T-helper 1 cell treated with Interleukin-12 subunit alpha and Interleukin-12 subunit beta and Interleukin-4 antibody, amounts not matched to agents 30 ng/mL and 1 ng/mL, for 36 hours (primary cell): Measurements from ENCODE around the gene CREBBP. TPM values are rescaled to one million over a fixed set of nuclear protein-coding genes. Genes with fewer than 3 reads are reported as not detected.

Source experiments
- intact Hi-C: fragments of 100-400 bp; cut with micrococcal nuclease; formaldehyde crosslinking; loops from one replicate; pipeline ENCODE4 v1.15.1; 2024
- total RNA-seq: library from RNA; stranded (reverse); gene quantifications from 2 replicates; pipeline ENCODE4 v1.2.3, GENCODE V29; 2022

The CREBBP gene
- total RNA-seq, 1 donor from 2014 or later, result 82.1 TPM

DNA sequence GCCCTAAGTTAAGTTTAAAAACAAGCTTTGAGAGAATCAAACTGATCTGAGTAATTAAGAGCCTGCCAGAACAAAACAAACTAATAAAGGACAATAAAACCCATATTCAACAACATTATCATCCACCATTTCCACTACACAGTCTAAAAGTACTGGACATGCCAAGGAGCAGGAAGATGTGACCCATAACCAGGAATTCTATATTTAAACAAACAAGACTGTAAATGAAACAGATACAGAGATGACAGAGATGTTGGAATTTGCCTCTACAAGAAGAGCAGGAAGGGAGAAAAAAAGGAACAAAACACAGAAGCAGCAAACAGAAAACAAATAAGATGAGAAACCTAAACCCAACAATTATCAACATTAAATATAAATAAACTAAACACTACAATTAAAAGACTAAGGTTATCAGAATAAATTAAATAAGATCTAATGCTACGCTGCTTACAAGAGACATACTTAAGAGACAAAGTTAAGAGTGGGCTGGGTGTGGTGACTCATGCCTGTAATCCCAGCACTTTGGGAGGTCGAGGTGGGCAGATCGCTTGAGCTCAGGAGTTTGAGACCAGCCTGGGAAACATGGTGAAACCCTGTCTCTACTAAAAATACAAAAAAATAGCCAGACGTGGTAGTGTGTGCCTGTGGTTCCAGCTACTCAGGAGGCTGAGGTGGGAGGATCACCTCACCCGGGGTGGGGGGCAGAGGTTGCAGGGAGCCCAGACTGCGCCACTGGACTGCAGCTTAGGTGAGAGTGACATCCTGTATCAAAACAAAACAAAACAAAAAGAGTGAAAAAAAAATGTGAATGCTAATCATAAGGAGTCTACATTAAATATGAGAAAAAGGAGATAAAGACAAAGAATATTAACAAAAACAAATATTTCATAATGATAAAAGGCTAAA, 50.6 kb downstream of the CREBBP start:
- intact Hi-C loops, result no loop called here

DNA sequence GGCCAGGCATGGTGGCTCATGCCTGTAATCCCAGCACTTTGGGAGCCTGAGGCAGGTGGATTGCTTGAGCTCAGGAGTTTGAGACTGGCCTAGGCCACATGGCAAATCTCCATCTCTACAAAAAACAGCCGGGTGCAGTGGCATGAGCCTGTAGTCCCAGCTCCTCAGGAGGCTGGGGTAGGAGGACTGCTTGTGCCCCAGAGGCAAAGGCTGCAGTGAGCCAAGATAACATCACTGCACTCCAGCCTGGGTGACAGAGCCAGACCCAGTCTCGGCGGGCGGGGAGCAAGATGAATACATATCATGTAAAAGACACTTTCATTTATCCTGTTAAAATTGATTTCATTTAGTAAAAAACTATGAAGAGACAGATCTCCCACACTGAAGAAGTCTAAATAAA, 54.6 kb downstream of the CREBBP start:
- intact Hi-C loops, result no loop called here

DNA sequence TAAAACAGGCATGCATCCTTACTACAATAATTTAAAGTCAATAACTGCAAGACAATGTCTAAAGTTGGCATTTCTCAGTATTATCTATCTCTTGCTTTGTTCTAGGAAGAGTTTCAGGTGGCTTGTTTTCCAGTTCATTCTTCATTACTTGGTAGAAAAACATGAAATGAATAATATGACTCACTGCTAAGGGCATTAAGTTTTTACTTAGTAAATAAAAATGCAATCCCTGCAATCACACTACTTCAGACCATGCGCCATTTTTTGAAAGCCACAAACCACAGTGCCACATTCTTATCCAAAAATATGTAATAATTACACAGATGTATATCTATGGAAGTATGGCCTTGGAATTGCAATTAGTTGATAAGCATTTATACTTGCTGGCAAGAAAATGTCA, 55.4 kb downstream of the CREBBP start:
- intact Hi-C loops, result no loop called here

DNA sequence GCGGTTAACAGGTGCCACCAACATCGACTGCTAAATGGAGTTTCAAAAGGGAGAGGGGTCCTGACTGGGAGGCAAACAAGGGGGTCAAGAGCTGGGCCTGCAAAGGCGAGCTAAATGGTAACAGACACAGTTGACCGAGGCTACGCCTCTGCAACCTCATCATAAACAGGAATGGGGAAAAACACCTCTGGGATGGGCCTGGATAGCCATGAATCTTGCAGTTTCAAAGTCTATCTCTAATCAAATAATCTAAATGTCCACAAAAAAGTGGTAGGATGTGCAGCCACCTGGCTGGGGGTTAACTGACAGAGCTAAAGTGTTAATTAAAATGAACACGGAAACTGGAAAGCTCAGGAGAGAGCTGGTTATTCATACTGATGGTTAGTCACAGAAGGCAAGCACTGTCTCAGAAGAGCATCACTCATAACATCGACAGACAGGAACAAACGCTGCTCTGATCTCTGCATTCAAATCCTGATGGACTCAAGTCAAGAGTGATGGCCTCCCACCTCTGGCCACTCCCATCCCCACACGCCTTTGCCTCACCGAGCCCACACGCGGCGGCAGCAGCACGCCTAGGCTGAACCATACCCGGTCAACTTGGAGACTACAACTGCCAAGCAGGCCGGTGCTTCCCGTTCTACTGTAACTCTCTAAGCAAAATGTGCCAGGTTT, 56.3 kb downstream of the CREBBP start:
- intact Hi-C loops, result loop anchor here (5.0 kb wide), 1 partner anchor 37 kb away; no protein-coding TSS in a partner anchor

DNA sequence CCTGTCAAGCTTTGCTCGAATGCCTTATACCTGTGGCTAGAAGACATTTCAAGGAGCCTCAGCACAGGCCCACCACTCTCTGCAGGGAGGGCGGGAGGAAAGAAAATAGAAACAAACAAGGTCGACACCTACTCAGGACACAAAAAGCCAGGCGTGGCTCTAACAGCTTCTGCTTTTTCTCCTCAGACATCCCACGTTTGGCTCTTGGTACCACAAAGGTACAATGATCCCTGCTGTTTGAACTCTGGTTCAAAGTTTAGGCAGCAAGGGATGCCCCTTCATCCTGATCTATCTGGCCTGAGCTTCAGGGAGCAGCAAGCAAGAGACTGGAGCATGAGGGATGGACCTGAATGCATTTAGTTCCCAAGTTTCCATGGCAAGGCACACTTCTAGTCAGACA, 57.1 kb downstream of the CREBBP start:
- intact Hi-C loops, result loop anchor here (5.0 kb wide), 1 partner anchor 36 kb away; no protein-coding TSS in a partner anchor

- intact Hi-C loops, result loop anchor here (5.0 kb wide), 1 partner anchor 35 kb away; no protein-coding TSS in a partner anchor
These were observed 58.0 kb downstream of the CREBBP start for GRCh38 chr16:3822366-3823045.

GRCh38 chr16:3821184-3821583, 59.3 kb downstream of the CREBBP start:
- intact Hi-C loops, result loop anchor here (5.0 kb wide), 1 partner anchor 34 kb away; no protein-coding TSS in a partner anchor

GRCh38 chr16:3819746-3820724, 60.5 kb downstream of the CREBBP start:
- intact Hi-C loops, result loop anchor here (5.0 kb wide), 1 partner anchor 33 kb away; no protein-coding TSS in a partner anchor

GRCh38 chr16:3819175-3819527, 61.4 kb downstream of the CREBBP start:
- intact Hi-C loops, result no loop called here

DNA sequence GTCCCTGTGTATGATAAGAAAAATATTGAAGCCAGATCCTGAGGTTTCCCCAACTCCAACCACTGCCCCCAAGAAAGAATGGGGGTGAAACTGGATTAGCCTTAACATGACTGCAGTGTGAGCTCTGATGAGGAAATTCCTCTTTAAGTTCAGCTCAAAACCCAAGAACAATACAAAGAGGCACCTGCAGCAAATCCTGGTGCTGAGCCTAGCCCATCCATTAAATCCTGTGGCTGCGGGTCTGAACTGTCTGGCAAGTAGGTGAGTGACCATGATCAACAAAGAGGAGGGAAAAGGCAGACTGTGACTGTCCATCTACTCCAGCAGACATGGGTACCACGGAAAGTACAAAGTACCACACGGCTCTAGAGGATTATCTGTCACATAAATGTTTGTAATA, 64.2 kb downstream of the CREBBP start:
- intact Hi-C loops, result no loop called here

- intact Hi-C loops, result no loop called here
These were observed 65.8 kb downstream of the CREBBP start for GRCh38 chr16:3814755-3815154.

DNA sequence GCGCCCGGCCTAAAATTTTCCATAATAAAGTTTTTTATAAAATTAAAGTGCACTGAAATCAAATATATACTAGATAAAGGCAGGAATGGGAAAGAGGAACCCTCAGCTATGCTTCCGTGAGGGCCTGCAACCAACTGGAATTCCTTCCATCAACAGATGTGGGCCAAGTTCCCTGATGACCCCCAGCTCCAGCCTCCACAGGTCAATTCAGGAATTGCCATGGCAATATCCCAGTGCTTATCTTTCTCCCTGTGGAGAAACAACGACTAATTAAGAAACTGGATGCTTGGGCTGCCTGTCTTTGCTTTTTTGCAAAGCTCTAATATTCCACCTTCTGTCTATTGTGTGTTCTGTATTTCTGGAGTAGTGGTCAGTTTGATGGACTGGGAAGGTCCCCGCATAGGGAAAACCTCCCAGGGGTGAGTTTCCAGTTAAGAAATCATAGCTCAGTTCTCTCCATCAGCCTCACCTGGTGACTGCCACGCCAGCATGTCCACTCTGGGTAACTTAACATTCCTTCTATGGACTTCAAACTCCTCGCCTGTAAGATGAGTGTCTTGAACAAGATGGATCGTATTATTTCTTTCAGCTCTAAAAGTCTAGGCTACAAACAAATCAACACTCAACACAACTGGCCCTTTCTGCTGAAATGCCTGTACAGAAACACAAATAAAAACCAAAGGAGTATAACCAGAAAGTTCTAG, 67.9 kb downstream of the CREBBP start:
- intact Hi-C loops, result no loop called here

DNA sequence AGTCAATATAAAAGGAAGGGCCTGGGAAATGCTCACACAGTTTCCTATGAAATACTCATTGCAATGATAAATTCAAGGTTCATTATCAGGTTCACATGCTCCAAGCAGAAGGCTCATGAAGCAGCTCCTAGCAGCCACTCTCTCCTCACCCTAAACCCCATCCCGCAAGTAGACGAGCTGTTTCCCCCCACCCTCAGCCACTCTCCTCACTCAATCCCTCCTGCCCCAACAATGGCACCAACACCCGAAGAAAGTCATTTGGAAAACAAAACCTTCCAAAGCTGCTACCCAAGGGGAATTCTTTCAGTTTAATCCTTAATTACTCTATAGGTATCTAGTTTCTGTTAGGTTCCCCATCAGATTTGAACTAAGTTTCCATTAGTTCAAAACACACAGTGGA, 69.7 kb downstream of the CREBBP start:
- intact Hi-C loops, result no loop called here

- intact Hi-C loops, result no loop called here
These were observed 70.3 kb downstream of the CREBBP start for GRCh38 chr16:3810198-3810664.

DNA sequence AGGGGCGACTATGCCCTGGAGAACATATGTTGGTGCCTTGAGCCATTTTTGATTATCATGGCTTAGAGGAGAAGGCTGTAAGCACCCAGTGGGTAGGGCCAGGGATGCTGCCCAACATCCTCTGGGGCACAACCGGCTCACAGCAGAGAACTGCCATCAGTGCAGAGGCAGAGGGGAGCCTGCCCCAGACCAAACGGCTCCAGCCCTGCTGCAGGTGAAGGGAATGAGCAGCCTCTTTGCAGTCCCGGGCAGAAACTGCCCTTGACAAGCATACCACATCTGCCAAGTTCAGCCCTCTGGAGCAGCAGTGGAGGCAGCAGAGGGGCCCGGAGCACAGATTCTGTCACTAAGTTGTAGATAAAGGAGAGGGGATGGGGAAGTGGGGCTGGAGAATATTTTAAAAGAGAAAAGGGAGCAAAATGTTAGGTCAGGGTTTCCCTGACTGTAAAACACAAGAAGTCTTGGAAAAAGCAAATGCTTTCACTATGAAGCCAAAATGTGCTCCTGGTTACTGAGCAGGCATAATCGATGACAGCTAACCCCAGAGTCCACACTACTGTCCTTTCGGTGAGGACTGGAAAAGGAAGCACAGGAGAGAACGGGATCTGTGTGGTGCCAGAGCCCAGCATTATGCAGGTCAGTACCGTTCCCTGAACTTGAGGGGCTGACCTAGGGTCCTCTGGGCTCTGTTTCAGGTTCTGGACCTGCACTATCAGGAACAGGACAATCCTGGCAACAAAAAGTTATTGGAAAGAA, 72.0 kb downstream of the CREBBP start:
- intact Hi-C loops, result no loop called here

DNA sequence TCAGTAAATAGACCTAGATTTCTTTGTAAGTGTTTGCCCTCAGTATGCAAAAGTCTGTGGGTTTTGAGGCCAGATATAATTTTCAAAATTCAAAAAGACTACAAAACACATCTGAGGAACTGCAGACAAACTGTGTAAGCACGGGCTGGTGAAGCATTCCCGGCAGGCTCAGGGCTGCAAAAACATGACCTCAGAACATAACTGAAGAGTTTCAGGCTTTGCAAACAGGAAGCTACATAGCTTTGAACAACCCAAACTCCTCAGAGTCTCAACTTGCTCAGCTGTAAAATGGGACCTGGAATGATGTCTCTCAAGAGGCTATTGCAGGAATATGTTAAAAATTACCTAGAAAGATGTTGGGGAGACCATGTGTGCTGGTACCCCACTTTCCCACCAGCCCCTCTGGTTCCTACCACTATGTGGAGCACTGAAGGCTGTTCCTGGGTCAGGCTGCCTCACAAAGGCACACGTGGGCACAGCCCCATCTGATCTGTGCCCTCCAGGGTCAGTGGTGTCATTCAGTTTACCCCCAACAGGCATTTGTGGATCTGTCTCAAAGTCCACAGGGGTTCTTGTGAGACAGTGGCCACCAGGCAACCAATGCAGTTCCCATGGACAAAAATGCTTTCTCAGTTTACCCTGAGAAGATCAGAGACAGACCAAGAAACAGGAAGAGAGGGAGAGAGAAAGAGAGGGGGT, 72.9 kb downstream of the CREBBP start:
- intact Hi-C loops, result no loop called here

DNA sequence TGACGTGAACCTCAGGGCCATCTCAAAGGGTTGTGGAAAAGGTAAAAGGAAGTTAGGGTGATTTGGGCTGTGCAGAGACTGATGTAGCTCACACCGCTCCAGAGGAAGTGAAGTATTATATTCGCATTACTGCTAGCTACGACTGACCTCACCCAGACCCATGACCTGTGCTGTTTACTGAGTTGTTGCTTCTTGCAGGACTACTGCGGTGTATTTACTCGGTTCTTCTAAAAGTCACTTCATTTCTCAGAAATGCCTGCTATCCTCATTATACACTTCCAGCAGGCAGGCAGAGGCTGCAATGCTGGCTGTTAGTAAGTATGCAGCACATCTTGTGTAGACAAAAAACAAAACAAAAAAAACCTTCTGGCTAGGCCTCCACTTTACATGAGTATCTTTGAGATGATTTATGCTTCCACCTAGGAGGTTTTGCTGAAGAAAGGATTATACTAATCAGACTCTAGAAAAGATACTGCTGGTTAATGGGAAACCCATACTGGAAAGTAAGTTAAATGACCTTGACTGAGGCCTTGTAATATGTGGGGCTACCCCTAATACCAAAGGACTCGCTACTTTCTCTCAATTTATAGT, 76.0 kb downstream of the CREBBP start:
- intact Hi-C loops, result loop anchor here (2.0 kb wide), 1 partner anchor 16 kb away; no protein-coding TSS in a partner anchor
